SU-DHL-6 (cell line): Measurements from ENCODE around the gene C14orf93.

Experiments
- CTCF ChIP-seq: fragments of 200-600 bp; sonication (generic); IDR thresholded peaks from one replicate; pipeline ENCODE4 v1.5.1; 2017; ENCODE audit warnings: antibody characterized with exemption, mild to moderate bottlenecking, low read length, moderate library complexity; ENCODE audit not compliant: insufficient read depth, poor library complexity, severe bottlenecking
- EZH2phosphoT487 ChIP-seq: fragments of 200-600 bp; sonication (generic), shearing (Covaris generic); conservative IDR thresholded peaks from 2 replicates; pipeline ENCODE4 v1.6.1; 2018; ENCODE audit warnings: mild to moderate bottlenecking, antibody characterized with exemption, low read length, moderate library complexity, mixed read lengths

GRCh38 chr14:22984959-22985658 is 24.8 kb downstream of the C14orf93 start:
- TF ChIP-seq CTCF (no peak), EZH2phosphoT487 (no peak)
